H9 (cell line): ENCODE data around the gene SAMD7. TPM values are rescaled to one million over a fixed set of nuclear protein-coding genes. Genes with fewer than 3 reads are reported as not detected.

ENCODE experiments used
- DNase-seq: peaks from one replicate; pipeline ENCODE4 v3.0.0-alpha.2; 2017
- H2AFZ ChIP-seq: one replicate; pipeline ENCODE4 v1.6.1; 2013; ENCODE audit warnings: mild to moderate bottlenecking, low read length, control low read depth, moderate library complexity
- H2AK5ac ChIP-seq: 2 replicates; pipeline ENCODE4 v1.6.1; 2013; ENCODE audit warnings: low read length, control low read depth, mixed read lengths; ENCODE audit not compliant: insufficient read length
- H2BK120ac ChIP-seq: one replicate; pipeline ENCODE4 v1.6.1; 2013; ENCODE audit warnings: low read depth, mild to moderate bottlenecking, low read length, control low read depth, inconsistent platforms; ENCODE audit not compliant: poor library complexity, severe bottlenecking
- H2BK12ac ChIP-seq: 2 replicates; pipeline ENCODE4 v1.6.1; 2013; ENCODE audit warnings: low read length, control low read depth, mixed read lengths, low read depth; ENCODE audit not compliant: insufficient read length
- H2BK15ac ChIP-seq: 2 replicates; pipeline ENCODE4 v1.6.1; 2013; ENCODE audit warnings: low read depth, low read length, control low read depth
- H2BK20ac ChIP-seq: one replicate; pipeline ENCODE4 v1.6.1; 2013; ENCODE audit warnings: low read depth, mild to moderate bottlenecking, low read length, control low read depth, inconsistent platforms; ENCODE audit not compliant: poor library complexity, severe bottlenecking
- H2BK5ac ChIP-seq: 2 replicates; pipeline ENCODE4 v1.6.1; 2013; ENCODE audit warnings: low read length, control low read depth, mixed read lengths; ENCODE audit not compliant: insufficient read length
- H3K14ac ChIP-seq: 2 replicates; pipeline ENCODE4 v1.6.1; 2013; ENCODE audit warnings: low read length, control low read depth; ENCODE audit not compliant: insufficient read depth
- H3K18ac ChIP-seq: 2 replicates; pipeline ENCODE4 v1.6.1; 2013; ENCODE audit warnings: low read depth, mild to moderate bottlenecking, mixed read lengths, low read length, control low read depth; ENCODE audit not compliant: insufficient read length
- H3K23ac ChIP-seq: 2 replicates; pipeline ENCODE4 v1.6.1; 2013; ENCODE audit warnings: low read length, control low read depth, mixed read lengths, low read depth; ENCODE audit not compliant: insufficient read length
- H3K23me2 ChIP-seq: 2 replicates; pipeline ENCODE4 v1.6.1; 2013; ENCODE audit warnings: low read depth, mild to moderate bottlenecking, mixed read lengths, low read length, control low read depth; ENCODE audit not compliant: insufficient read length, poor library complexity, severe bottlenecking
- H3K27ac ChIP-seq: 2 replicates; pipeline ENCODE4 v1.5.1; 2013; ENCODE audit warnings: low read length, control low read depth, mixed read lengths, low read depth; ENCODE audit not compliant: insufficient read length
- H3K27me3 ChIP-seq: 2 replicates; pipeline ENCODE4 v1.6.1; 2013; ENCODE audit warnings: low read length, control low read depth, inconsistent platforms; ENCODE audit not compliant: insufficient read depth
- H3K4ac ChIP-seq: 2 replicates; pipeline ENCODE4 v1.6.1; 2013; ENCODE audit warnings: low read depth, mild to moderate bottlenecking, control low read depth, inconsistent platforms, low read length, moderate library complexity
- H3K4me1 ChIP-seq: 2 replicates; pipeline ENCODE4 v1.6.1; 2013; ENCODE audit warnings: low read length, control low read depth, inconsistent platforms; ENCODE audit not compliant: insufficient read depth
- H3K4me2 ChIP-seq: 2 replicates; pipeline ENCODE4 v1.6.1; 2013; ENCODE audit warnings: low read length, control low read depth, mixed read lengths; ENCODE audit not compliant: insufficient read length, insufficient read depth
- H3K56ac ChIP-seq: 2 replicates; pipeline ENCODE4 v1.6.1; 2013; ENCODE audit warnings: low read depth, mild to moderate bottlenecking, mixed read lengths, low read length, control low read depth; ENCODE audit not compliant: insufficient read length
- H3K79me1 ChIP-seq: 2 replicates; pipeline ENCODE4 v1.6.1; 2013; ENCODE audit warnings: low read depth, mild to moderate bottlenecking, moderate library complexity, low read length, control low read depth, inconsistent platforms; ENCODE audit not compliant: insufficient read depth, poor library complexity, severe bottlenecking
- H3K79me2 ChIP-seq: 2 replicates; pipeline ENCODE4 v1.6.1; 2013; ENCODE audit warnings: low read length, control low read depth, inconsistent platforms; ENCODE audit not compliant: insufficient read depth
- H3K9ac ChIP-seq: 2 replicates; pipeline ENCODE4 v1.6.1; 2013; ENCODE audit warnings: low read length, control low read depth, mixed read lengths; ENCODE audit not compliant: insufficient read length; ENCODE audit errors: extremely low read depth
- H3K9me3 ChIP-seq: one replicate; pipeline ENCODE4 v1.6.1; 2013; ENCODE audit warnings: low read depth, low read length, inconsistent platforms; ENCODE audit not compliant: control insufficient read depth
- H3T11ph ChIP-seq: one replicate; pipeline ENCODE4 v1.6.1; 2013; ENCODE audit warnings: mild to moderate bottlenecking, low read length, control low read depth, inconsistent platforms
- H4K20me1 ChIP-seq: one replicate; pipeline ENCODE4 v1.6.1; 2013; ENCODE audit not compliant: control insufficient read depth, insufficient read length, insufficient read depth
- H4K5ac ChIP-seq: 2 replicates; pipeline ENCODE4 v1.6.1; 2013; ENCODE audit warnings: low read depth, mild to moderate bottlenecking, mixed read lengths, low read length, control low read depth; ENCODE audit not compliant: insufficient read length
- H4K8ac ChIP-seq: replicated peaks from 2 replicates; pipeline ENCODE4 v1.6.1; 2013; ENCODE audit warnings: low read length, control low read depth, mixed read lengths, low read depth; ENCODE audit not compliant: insufficient read length
- H4K91ac ChIP-seq: 2 replicates; pipeline ENCODE4 v1.6.1; 2013; ENCODE audit warnings: low read depth, mild to moderate bottlenecking, moderate library complexity, mixed read lengths, low read length, control low read depth; ENCODE audit not compliant: insufficient read length
- H3K27ac Mint-ChIP-seq, 3 experiments: 2 replicates in 2 of 3; 3 replicates in 1 of 3; pipeline ENCODE4 v1.8.0; 2020 to 2021; ENCODE audit warnings: mixed read lengths in 3 of 3, mild to moderate bottlenecking in 1 of 3, moderate library complexity in 1 of 3
- H3K27me3 Mint-ChIP-seq: 2 replicates; pipeline ENCODE4 v1.8.0; 2021; ENCODE audit warnings: low read depth, mild to moderate bottlenecking, moderate library complexity, mixed read lengths
- H3K36me3 Mint-ChIP-seq, 3 experiments: 2 replicates in 2 of 3; 3 replicates in 1 of 3; pipeline ENCODE4 v1.8.0; 2020 to 2021; ENCODE audit warnings: low read depth in 3 of 3, mixed read lengths in 3 of 3; ENCODE audit not compliant: insufficient read depth in 1 of 3
- H3K4me1 Mint-ChIP-seq, 2 experiments: 2 replicates each; pipeline ENCODE4 v1.8.0; 2020; ENCODE audit warnings: mixed read lengths in 2 of 2
- H3K4me3 Mint-ChIP-seq, 2 experiments: 2 replicates in 1 of 2; 3 replicates in 1 of 2; pipeline ENCODE4 v1.8.0; 2020 to 2021; ENCODE audit warnings: mild to moderate bottlenecking in 2 of 2, mixed read lengths in 2 of 2, moderate library complexity in 1 of 2
- H3K9me3 Mint-ChIP-seq, 2 experiments: 2 replicates in 1 of 2; 3 replicates in 1 of 2; pipeline ENCODE4 v1.8.0; 2020; ENCODE audit warnings: mild to moderate bottlenecking in 2 of 2, mixed read lengths in 2 of 2, moderate library complexity in 1 of 2
- WGBS: extraction: QIAGEN DNeasy Blood & Tissue Kit; methylation state at CpG from one replicate; pipeline ENCODE4 v1.1.7; 2013; ENCODE audit warnings: missing lambda C conversion rate, low lambda C conversion rate, mixed read lengths; ENCODE audit not compliant: insufficient read length; ENCODE audit errors: extremely low coverage; 5-methylcytosine and 5-hydroxymethylcytosine counted together
- total RNA-seq: library from RNA; stranded (reverse); gene quantifications from 2 replicates; pipeline ENCODE4 v1.2.1, GENCODE V29; 2021
- TF ChIP-seq, protein P1 (sequence below): fragments of 200-600 bp; sonication (generic); conservative IDR thresholded peaks from 3 replicates; pipeline ENCODE4 v1.8.0; 2021; ENCODE audit warnings: antibody characterized with exemption, mild to moderate bottlenecking

The SAMD7 gene
- total RNA-seq, 1 experiment from 2014 or later, result not detected

DNA sequence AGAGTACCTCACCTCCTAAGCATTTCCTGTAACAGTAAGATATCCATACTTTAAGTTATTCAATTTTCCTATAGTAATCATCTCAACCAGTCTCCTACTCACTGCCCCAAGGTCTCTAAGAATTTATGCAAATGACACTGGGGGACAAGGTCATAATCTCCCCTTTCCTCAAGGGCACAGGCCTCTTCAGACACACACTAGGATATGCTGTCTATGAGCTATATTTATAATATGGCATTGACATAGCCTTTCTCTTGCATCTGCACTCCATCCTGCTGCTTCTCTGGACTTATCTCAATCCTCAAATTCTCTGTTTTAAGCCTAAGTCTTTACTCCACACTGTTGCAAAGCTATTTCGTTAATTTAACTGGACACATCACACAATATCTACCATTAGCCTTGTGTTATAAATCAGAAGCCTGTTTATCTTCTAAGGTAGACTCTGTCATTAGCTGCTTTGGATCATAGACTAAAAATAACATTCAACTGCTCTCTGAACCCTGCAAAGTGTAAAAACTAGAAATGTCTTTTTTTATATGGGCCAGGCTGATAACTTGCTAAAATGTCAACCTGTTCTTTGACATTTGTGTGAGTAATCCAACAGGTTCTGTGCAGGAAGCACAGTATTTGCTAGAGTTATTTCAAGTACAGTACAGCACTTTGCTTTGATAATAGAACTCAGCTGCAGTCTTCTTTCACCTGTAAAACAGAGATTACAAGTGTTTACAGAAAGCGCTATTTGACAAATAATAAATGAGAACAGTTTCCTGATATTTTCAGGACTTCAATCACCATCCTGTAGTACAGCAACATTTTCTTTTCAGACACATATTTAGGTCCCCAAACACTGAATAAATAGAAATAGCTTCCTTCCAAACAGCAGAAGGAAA is 37.4 kb downstream of the SAMD7 start:
- no CpG with 5 or more reads among the region's 2 CpGs for WGBS
- Histone ChIP-seq H3K79me2 (no peaks in the 10 kb centered on the region), H2BK5ac (no peak overlapping the region)

More for the DNA sequence above, 37.4 kb downstream of the SAMD7 start:
- Mint-ChIP-seq H3K4me3 (no peak overlapping the region), H3K4me1 (peaks cover 0 to 2% of the 10 kb centered on the region in 2 experiments; a peak in 1 of 4 replicates), H3K27ac (no peak overlapping the region), H3K36me3 (no peaks in the 10 kb centered on the region), H3K27me3 (no peaks in the 10 kb centered on the region), H3K9me3 (no peaks in the 10 kb centered on the region)
- H3K4me2 ChIP-seq, result no peak overlapping the region
- no peaks in the 10 kb centered on the region for H4K20me1 ChIP-seq
- no peak overlapping the region for H4K91ac ChIP-seq
- H3K9me3 ChIP-seq, result no peaks in the 10 kb centered on the region
- no peaks in the 10 kb centered on the region for H3K27me3 ChIP-seq
- no peak overlapping the region for H3K23ac ChIP-seq
- no peak overlapping the region for H2AK5ac ChIP-seq
- no peak overlapping the region for H2BK15ac ChIP-seq
- no peak overlapping the region for H2BK20ac ChIP-seq
- no peak overlapping the region for H3T11ph ChIP-seq
- no peak overlapping the region for H3K14ac ChIP-seq
- no peak overlapping the region for H4K5ac ChIP-seq
- H3K79me1 ChIP-seq, result no peaks in the 10 kb centered on the region
- H3K18ac ChIP-seq, result no peak overlapping the region
- TF ChIP-seq, protein P1, sequence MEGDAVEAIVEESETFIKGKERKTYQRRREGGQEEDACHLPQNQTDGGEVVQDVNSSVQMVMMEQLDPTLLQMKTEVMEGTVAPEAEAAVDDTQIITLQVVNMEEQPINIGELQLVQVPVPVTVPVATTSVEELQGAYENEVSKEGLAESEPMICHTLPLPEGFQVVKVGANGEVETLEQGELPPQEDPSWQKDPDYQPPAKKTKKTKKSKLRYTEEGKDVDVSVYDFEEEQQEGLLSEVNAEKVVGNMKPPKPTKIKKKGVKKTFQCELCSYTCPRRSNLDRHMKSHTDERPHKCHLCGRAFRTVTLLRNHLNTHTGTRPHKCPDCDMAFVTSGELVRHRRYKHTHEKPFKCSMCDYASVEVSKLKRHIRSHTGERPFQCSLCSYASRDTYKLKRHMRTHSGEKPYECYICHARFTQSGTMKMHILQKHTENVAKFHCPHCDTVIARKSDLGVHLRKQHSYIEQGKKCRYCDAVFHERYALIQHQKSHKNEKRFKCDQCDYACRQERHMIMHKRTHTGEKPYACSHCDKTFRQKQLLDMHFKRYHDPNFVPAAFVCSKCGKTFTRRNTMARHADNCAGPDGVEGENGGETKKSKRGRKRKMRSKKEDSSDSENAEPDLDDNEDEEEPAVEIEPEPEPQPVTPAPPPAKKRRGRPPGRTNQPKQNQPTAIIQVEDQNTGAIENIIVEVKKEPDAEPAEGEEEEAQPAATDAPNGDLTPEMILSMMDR, result no peak
- no peak overlapping the region for H2BK12ac ChIP-seq
- H3K56ac ChIP-seq, result no peak overlapping the region
- no peak overlapping the region for H2AFZ ChIP-seq
- no peak overlapping the region for H3K4ac ChIP-seq
- H3K23me2 ChIP-seq, result no peaks in the 10 kb centered on the region
- no peak overlapping the region for H3K9ac ChIP-seq
- no peak overlapping the region for H3K27ac ChIP-seq
- no peaks in the 10 kb centered on the region for H3K4me1 ChIP-seq
- no peak for DNase-seq
- H4K8ac ChIP-seq, result no peak overlapping the region
- H2BK120ac ChIP-seq, result no peak overlapping the region
